ENCODE data around the gene RNF113B. TPM values are rescaled to one million over a fixed set of nuclear protein-coding genes. Genes with fewer than 3 reads are reported as not detected.

The RNF113B gene
- total and polyA plus RNA-seq, 2 experiments from 2014 or later, result 0.19 TPM; not detected in 1

DNA sequence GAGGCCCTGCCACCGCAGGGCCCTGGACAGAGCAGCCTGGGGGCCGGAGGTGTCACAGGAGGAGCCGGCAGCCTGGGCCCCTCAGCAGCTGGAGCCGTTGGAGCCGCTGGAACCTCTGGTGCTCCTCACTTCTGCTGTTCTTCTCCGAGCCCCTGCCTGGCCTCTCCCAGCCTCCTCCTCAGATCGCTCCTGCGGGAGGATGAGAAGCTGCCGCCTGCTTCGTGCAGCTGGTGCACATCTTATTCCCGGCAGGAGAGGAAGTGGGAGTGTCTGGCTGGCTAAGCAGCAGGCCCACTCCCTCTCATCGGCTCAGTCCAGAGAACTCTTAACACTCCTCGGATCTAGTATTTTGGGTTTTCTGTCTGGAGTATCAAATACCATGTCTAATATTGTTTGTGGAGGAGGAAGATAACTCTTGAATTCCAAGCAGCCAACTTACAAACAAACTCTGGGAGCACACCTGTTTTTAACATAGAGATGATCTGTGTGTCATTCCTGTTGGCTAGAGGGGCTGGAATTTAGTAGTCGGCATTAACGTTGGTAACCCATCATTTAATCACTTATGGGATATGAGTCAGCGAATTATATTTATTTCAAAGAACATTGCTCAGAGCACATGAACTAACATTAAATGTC, 37.1 kb upstream of the RNF113B start:
- Histone ChIP-seq H3K4me3 (no peak overlapping the region), H3K4me1 (ENCODE audit: insufficient read depth) (peaks cover 14% of the 10 kb centered on the region), H3K27ac (ENCODE audit: low read depth) (peak overlapping the region; percentile 55; the same call in 1 of the 2 replicates), H3K79me2 (replicated peaks; ENCODE audit: insufficient read depth) (peaks cover 70% of the 10 kb centered on the region), H3K4me2 (no peak overlapping the region), H4K20me1 (replicated peaks; ENCODE audit: insufficient read depth) (no peaks in the 10 kb centered on the region; the same call in 1 of the 2 replicates), H3F3A (replicated peaks; ENCODE audit: low read depth) (0 out of 2 replicates have a peak, but pooled peaks cover 3% of the 10 kb centered on the region), H2AFZ (no peak overlapping the region), H3K36me3 (ENCODE audit: insufficient read depth) (peaks cover 6% of the 10 kb centered on the region; the same call in 1 of the 2 replicates), H3K9me2 (ENCODE audit: insufficient read depth) (no peaks in the 10 kb centered on the region), H3K27me3 (ENCODE audit: insufficient read depth) (no peaks in the 10 kb centered on the region)
- H3K4me3 Mint-ChIP-seq, result no peak overlapping the region
- peaks cover 43% of the 10 kb centered on the region for H3K36me3 Mint-ChIP-seq (ENCODE audit: low read depth)
- DNase-seq (ENCODE audit: low spot score), result no peak
- H3K4me1 Mint-ChIP-seq, result peaks cover 37% of the 10 kb centered on the region
- ATAC-seq, result peak; percentile 48
- H3K27ac Mint-ChIP-seq, result peak overlapping the region; percentile 78
- TF ChIP-seq CTCF (conservative IDR thresholded peaks at IDR 0.05; ENCODE audit: low read depth in 2 of 2), result no peak
- no peak for TF ChIP-seq EZH2 (IDR thresholded peaks at IDR 0.05; ENCODE audit: low read depth, unreplicated experiment)
- TF ChIP-seq, protein P1, sequence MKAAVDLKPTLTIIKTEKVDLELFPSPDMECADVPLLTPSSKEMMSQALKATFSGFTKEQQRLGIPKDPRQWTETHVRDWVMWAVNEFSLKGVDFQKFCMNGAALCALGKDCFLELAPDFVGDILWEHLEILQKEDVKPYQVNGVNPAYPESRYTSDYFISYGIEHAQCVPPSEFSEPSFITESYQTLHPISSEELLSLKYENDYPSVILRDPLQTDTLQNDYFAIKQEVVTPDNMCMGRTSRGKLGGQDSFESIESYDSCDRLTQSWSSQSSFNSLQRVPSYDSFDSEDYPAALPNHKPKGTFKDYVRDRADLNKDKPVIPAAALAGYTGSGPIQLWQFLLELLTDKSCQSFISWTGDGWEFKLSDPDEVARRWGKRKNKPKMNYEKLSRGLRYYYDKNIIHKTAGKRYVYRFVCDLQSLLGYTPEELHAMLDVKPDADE (IDR thresholded peaks at IDR 0.05), result no peak
- TF ChIP-seq ZNF114 (CRISPR knock-in tag; IDR thresholded peaks at IDR 0.05), result no peak
- TF ChIP-seq, protein P2, sequence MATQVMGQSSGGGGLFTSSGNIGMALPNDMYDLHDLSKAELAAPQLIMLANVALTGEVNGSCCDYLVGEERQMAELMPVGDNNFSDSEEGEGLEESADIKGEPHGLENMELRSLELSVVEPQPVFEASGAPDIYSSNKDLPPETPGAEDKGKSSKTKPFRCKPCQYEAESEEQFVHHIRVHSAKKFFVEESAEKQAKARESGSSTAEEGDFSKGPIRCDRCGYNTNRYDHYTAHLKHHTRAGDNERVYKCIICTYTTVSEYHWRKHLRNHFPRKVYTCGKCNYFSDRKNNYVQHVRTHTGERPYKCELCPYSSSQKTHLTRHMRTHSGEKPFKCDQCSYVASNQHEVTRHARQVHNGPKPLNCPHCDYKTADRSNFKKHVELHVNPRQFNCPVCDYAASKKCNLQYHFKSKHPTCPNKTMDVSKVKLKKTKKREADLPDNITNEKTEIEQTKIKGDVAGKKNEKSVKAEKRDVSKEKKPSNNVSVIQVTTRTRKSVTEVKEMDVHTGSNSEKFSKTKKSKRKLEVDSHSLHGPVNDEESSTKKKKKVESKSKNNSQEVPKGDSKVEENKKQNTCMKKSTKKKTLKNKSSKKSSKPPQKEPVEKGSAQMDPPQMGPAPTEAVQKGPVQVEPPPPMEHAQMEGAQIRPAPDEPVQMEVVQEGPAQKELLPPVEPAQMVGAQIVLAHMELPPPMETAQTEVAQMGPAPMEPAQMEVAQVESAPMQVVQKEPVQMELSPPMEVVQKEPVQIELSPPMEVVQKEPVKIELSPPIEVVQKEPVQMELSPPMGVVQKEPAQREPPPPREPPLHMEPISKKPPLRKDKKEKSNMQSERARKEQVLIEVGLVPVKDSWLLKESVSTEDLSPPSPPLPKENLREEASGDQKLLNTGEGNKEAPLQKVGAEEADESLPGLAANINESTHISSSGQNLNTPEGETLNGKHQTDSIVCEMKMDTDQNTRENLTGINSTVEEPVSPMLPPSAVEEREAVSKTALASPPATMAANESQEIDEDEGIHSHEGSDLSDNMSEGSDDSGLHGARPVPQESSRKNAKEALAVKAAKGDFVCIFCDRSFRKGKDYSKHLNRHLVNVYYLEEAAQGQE (IDR thresholded peaks at IDR 0.05; ENCODE audit: unreplicated experiment), result no peak
- no peak for TF ChIP-seq JUNB (IDR thresholded peaks at IDR 0.05; ENCODE audit: unreplicated experiment)
- TF ChIP-seq CREB1 (CRISPR knock-in tag; IDR thresholded peaks at IDR 0.05; ENCODE audit: low read depth), result no peak
- TF ChIP-seq POLR2AphosphoS5 (IDR thresholded peaks at IDR 0.05; ENCODE audit: low read depth), result no peak
- no peak for TF ChIP-seq NANOG (IDR thresholded peaks at IDR 0.05; ENCODE audit: borderline replicate concordance)
- no peak for TF ChIP-seq STAT1 (IDR thresholded peaks at IDR 0.05; ENCODE audit: unreplicated experiment)
- no peak for TF ChIP-seq ZNF331 (CRISPR knock-in tag; IDR thresholded peaks at IDR 0.05; ENCODE audit: low read depth)
- peaks cover 28% of the 10 kb centered on the region for H3K9me3 Mint-ChIP-seq
- peaks cover 11% of the 10 kb centered on the region for H3K27me3 Mint-ChIP-seq (ENCODE audit: insufficient read depth, low read depth, poor library complexity)
